Measurements from ENCODE around the gene SIN3B. TPM values are rescaled to one million over a fixed set of nuclear protein-coding genes. Genes with fewer than 3 reads are reported as not detected.
A peak's percentile ranks its signal among the peaks of the same experiment; 100 is the strongest.

Gene SIN3B
- total and polyA plus RNA-seq, 2 of the 13 experiments (the other 11 are each of a cell fraction or from before 2014, with no cell fraction given), result 12.9 to 25.7 TPM

DNA sequence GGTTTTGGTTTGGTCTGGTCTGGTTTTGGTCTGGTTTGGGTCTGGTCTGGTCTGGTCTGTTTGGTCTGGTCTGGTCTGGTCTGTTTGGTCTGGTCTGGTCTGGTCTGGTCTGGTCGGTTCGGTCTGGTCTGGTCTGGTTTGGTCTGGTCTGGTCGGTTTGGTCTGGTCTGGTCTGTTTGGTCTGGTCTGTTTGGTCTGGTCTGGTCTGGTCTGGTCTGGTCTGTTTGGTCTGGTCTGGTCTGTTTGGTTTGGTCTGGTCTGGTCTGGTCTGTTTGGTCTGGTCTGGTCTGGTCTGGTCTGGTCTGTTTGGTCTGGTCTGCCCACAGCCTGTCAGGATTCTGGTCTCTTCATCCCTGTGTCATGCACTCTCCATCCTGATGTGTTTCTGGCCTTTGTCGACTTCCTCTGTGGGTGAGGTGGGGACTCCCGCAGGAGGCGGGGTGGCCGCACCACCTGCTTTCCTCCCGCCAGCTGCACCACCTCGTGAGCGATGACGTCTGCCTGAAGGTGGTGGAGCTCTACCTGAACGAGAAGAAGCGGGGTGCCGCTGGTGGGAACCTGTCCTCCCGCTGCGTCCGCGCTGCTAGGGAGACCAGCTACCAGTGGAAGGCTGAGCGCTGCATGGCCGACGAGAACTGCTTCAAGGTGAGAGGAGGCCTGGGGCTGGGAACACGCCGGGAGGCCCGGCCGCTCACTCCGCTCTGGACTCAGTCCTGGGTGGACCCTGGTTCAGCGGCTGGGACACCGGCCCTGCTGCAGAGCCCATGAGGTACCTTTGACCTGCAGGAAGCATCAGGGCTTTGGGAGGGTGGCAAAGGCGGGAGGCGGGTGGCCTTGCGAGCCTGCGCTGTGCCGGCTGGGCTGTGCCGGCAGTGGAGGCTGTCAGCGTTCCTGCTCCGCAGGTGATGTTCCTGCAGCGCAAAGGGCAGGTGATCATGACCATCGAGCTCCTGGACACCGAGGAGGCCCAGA is 46.7 kb downstream of the SIN3B start:
- DNase-seq (ENCODE audit: low spot score) (no peak), ATAC-seq (no peak), FAIRE-seq (no peak)
- Histone ChIP-seq H3K36me3 (replicated peaks in 1 of 2; ENCODE audit: control insufficient read depth in 1 of 2, insufficient read depth in 2 of 2, low read length in 2 of 2) (peaks cover 19 to 48% of the 10 kb centered on the region in 2 experiments; a peak in 4 of 5 replicates), H2AFZ (ENCODE audit: low read length) (no peak overlapping the region), H3K4me1 (ENCODE audit: insufficient read depth, low read length) (no peaks in the 10 kb centered on the region), H3K79me2 (ENCODE audit: insufficient read depth, low read length) (peaks cover 8% of the 10 kb centered on the region), H3K27me3 (ENCODE audit: control insufficient read depth in 1 of 2, insufficient read depth in 2 of 2, low read length in 2 of 2) (no peaks in the 10 kb centered on the region), H3K4me3 (replicated peaks in 1 of 3; ENCODE audit: insufficient read depth in 1 of 3, low read depth in 2 of 3, low read length in 3 of 3) (no peak overlapping the region), H3K9ac (ENCODE audit: insufficient read depth, low read depth, low read length) (no peak overlapping the region), H4K20me1 (ENCODE audit: insufficient read depth, low read length) (no peaks in the 10 kb centered on the region), H3K4me2 (ENCODE audit: low read depth, low read length) (no peak overlapping the region), H3K9me3 (ENCODE audit: low read length) (0 out of 2 replicates have a peak, but pooled peaks cover under 1% of the 10 kb centered on the region), H3K27ac (ENCODE audit: extremely low read length, insufficient read depth, low read length) (no peak overlapping the region)
- WGBS (ENCODE audit: low lambda C conversion rate), result 97% methylated on average over 34 of the region's 39 CpGs
- intact Hi-C loops (cut with micrococcal nuclease; ENCODE audit: unreplicated experiment), result no loop called here
- TF ChIP-seq, protein P1, sequence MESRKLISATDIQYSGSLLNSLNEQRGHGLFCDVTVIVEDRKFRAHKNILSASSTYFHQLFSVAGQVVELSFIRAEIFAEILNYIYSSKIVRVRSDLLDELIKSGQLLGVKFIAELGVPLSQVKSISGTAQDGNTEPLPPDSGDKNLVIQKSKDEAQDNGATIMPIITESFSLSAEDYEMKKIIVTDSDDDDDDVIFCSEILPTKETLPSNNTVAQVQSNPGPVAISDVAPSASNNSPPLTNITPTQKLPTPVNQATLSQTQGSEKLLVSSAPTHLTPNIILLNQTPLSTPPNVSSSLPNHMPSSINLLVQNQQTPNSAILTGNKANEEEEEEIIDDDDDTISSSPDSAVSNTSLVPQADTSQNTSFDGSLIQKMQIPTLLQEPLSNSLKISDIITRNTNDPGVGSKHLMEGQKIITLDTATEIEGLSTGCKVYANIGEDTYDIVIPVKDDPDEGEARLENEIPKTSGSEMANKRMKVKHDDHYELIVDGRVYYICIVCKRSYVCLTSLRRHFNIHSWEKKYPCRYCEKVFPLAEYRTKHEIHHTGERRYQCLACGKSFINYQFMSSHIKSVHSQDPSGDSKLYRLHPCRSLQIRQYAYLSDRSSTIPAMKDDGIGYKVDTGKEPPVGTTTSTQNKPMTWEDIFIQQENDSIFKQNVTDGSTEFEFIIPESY (CRISPR knock-in tag; IDR thresholded peaks at IDR 0.05), result peak; percentile 30; the same call in 1 of the 2 replicates
- TF ChIP-seq, protein P2, sequence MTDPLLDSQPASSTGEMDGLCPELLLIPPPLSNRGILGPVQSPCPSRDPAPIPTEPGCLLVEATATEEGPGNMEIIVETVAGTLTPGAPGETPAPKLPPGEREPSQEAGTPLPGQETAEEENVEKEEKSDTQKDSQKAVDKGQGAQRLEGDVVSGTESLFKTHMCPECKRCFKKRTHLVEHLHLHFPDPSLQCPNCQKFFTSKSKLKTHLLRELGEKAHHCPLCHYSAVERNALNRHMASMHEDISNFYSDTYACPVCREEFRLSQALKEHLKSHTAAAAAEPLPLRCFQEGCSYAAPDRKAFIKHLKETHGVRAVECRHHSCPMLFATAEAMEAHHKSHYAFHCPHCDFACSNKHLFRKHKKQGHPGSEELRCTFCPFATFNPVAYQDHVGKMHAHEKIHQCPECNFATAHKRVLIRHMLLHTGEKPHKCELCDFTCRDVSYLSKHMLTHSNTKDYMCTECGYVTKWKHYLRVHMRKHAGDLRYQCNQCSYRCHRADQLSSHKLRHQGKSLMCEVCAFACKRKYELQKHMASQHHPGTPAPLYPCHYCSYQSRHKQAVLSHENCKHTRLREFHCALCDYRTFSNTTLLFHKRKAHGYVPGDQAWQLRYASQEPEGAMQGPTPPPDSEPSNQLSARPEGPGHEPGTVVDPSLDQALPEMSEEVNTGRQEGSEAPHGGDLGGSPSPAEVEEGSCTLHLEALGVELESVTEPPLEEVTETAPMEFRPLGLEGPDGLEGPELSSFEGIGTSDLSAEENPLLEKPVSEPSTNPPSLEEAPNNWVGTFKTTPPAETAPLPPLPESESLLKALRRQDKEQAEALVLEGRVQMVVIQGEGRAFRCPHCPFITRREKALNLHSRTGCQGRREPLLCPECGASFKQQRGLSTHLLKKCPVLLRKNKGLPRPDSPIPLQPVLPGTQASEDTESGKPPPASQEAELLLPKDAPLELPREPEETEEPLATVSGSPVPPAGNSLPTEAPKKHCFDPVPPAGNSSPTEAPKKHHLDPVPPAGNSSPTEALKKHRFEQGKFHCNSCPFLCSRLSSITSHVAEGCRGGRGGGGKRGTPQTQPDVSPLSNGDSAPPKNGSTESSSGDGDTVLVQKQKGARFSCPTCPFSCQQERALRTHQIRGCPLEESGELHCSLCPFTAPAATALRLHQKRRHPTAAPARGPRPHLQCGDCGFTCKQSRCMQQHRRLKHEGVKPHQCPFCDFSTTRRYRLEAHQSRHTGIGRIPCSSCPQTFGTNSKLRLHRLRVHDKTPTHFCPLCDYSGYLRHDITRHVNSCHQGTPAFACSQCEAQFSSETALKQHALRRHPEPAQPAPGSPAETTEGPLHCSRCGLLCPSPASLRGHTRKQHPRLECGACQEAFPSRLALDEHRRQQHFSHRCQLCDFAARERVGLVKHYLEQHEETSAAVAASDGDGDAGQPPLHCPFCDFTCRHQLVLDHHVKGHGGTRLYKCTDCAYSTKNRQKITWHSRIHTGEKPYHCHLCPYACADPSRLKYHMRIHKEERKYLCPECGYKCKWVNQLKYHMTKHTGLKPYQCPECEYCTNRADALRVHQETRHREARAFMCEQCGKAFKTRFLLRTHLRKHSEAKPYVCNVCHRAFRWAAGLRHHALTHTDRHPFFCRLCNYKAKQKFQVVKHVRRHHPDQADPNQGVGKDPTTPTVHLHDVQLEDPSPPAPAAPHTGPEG (CRISPR knock-in tag; IDR thresholded peaks at IDR 0.05), result no peak
- TF ChIP-seq, protein P3, sequence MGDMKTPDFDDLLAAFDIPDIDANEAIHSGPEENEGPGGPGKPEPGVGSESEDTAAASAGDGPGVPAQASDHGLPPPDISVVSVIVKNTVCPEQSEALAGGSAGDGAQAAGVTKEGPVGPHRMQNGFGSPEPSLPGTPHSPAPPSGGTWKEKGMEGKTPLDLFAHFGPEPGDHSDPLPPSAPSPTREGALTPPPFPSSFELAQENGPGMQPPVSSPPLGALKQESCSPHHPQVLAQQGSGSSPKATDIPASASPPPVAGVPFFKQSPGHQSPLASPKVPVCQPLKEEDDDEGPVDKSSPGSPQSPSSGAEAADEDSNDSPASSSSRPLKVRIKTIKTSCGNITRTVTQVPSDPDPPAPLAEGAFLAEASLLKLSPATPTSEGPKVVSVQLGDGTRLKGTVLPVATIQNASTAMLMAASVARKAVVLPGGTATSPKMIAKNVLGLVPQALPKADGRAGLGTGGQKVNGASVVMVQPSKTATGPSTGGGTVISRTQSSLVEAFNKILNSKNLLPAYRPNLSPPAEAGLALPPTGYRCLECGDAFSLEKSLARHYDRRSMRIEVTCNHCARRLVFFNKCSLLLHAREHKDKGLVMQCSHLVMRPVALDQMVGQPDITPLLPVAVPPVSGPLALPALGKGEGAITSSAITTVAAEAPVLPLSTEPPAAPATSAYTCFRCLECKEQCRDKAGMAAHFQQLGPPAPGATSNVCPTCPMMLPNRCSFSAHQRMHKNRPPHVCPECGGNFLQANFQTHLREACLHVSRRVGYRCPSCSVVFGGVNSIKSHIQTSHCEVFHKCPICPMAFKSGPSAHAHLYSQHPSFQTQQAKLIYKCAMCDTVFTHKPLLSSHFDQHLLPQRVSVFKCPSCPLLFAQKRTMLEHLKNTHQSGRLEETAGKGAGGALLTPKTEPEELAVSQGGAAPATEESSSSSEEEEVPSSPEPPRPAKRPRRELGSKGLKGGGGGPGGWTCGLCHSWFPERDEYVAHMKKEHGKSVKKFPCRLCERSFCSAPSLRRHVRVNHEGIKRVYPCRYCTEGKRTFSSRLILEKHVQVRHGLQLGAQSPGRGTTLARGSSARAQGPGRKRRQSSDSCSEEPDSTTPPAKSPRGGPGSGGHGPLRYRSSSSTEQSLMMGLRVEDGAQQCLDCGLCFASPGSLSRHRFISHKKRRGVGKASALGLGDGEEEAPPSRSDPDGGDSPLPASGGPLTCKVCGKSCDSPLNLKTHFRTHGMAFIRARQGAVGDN (CRISPR knock-in tag; IDR thresholded peaks at IDR 0.05), result peak; percentile 19; the same call in 1 of the 2 replicates
- no peak for TF ChIP-seq HOXA5 (CRISPR knock-in tag; IDR thresholded peaks at IDR 0.05)
- BruUV-seq (replicated peaks), result no TSS peak
- POLR2A ChIA-PET, result no interaction called here
- in situ Hi-C loops (cut with HindIII; ENCODE audit: extremely low pct_ligation_motif_present, low pct_unique_long_range_greater_than_20kb), result no loop called here
- CTCF ChIA-PET (ENCODE audit: low intra/inter-chr PET ratio, low total read pairs), result no interaction called here
